T47D (cell line): Measurements from ENCODE around the gene ZNF532.

Source experiments
- DNase-seq, 2 experiments: peaks; one replicate each; pipeline versions ENCODE4 v3.0.0 to v3.0.0-alpha.2; 2011 to 2012; ENCODE audit warnings: low read depth in 1 of 2, low spot score in 1 of 2
- JUND ChIP-seq: IDR thresholded peaks from 2 replicates; pipeline ENCODE4 v1.6.1; 2012; ENCODE audit warnings: low read depth
- in situ Hi-C: cut with HindIII; loops from 2 replicates; pipeline ENCODE4 v1.10.0; 2016; ENCODE audit warnings: low sequenced_read_pairs, low pct_unique_long_range_greater_than_20kb

The ZNF532 gene

DNA sequence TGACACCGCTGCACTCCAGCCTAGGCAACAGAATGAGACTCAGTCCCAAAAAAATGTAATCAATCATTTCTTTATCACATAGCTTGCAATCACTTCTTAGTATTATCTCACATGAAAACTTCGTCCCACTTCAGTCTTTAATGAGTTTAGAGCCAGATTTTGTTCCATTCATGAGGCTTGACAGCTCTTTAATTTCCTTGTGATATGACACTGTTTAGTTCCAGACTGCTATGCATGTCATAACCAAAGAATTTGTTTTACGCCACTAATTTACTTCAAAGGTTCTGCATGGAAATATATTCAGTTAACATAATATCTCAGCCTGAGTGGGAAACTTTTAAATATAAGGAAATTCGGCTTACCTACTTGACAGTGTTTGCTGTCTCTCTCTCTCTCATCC, 113.1 kb downstream of the ZNF532 start:
- DNase-seq, result no peak
- TF ChIP-seq JUND, result no peak
- in situ Hi-C loops, result no loop called here

DNA sequence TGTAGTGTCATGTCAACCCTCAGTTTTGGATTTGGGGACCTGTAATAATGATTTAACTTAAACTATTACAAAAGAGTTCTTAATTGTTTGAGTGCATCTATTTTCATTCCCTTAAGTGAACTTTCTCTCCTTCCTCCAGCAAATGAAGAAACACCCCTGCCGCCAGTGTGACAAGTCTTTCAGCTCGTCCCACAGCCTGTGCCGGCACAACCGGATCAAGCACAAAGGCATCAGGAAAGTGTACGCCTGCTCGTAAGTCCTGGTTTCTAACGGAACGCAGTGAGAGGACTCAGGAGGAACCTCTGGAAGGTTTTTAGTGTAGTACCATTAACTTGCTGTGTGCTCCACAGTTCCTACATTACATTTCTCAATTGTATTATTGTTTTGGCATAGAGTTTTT, 114.2 kb downstream of the ZNF532 start:
- in situ Hi-C loops, result no loop called here
- TF ChIP-seq JUND, result no peak
- DNase-seq, result no peak

DNA sequence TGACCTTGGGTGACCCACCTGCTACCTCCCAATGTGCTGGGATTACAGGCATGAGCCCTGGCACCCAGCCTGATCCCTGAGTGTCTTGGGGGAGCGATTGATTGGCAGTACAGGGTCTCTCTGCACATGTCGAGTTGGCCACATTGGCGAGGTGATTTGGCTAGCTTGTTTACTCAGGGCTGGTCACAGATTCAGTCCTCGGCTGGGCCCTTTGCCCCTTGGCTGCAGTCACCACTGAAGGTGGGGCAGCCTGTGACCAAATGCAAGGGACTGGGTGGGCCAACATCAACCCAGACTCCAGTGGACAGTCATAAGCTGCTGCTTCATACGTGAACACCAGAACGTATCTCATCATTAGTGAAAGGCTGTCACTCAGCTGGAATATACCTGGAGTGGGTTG, 114.9 kb downstream of the ZNF532 start:
- in situ Hi-C loops, result no loop called here
- no peak for TF ChIP-seq JUND
- no peak for DNase-seq

DNA sequence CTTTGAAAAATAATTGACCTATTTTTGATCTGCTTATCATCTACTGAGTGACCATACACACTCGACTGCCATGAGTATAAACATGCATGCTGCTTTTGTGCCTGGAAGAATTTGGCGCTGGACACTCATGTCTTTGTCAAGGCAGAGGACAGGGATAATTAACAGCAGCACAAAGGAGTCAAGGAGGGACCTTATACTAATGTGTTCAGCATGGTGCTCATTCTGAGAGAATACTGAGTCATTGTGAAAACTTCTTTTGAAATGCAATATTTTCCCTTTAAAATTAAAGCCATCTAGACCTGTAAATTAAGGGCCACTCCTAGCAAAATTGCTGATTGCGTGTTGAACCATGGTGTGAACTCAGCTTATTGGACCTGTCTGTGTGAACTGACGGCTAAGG, 116.3 kb downstream of the ZNF532 start:
- TF ChIP-seq JUND, result no peak

DNA sequence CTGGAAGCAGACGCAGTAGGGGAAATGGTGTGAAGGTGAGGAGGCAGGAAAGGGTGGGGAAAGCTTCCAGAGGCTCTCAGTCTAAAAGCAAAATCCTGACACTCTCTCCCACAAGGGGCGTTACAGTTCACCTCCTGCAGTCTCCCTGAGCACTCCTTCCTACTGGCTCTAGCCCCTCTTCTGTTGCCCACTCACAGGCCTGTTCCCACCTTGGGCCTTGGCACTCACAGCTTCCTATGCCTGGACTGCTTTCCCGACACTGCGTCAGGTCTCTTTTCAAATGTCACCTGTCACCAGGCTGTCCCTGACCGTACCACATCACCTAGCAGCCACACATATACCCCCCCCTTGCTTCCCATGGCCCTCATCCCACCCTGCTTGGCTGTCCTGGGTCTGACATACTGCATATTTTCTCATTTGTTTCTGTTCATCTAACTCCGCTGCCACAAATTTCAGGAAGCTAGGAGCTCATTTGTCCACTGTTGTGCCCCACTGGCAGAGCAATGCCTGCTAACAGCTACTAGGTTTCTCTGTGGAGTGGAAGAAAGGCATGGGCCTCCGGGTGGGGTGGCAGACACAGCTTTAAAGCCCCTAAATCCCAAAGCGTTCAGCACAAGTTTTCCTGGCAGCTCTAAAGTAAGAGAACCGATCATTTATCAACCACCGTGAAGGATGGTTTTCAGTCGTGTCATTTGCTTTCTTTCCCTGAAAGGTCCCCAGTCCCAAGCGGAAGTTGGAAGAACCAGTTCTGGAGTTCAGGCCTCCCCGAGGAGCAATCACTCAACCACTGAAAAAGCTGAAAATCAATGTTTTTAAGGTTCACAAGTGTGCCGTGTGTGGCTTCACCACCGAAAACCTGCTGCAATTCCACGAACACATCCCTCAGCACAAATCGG, 118.8 kb downstream of the ZNF532 start:
- DNase-seq, result no peak
- in situ Hi-C loops, result no loop called here
- TF ChIP-seq JUND, result no peak

More for the DNA sequence above, 116.3 kb downstream of the ZNF532 start:
- no peak for DNase-seq
- in situ Hi-C loops, result no loop called here

DNA sequence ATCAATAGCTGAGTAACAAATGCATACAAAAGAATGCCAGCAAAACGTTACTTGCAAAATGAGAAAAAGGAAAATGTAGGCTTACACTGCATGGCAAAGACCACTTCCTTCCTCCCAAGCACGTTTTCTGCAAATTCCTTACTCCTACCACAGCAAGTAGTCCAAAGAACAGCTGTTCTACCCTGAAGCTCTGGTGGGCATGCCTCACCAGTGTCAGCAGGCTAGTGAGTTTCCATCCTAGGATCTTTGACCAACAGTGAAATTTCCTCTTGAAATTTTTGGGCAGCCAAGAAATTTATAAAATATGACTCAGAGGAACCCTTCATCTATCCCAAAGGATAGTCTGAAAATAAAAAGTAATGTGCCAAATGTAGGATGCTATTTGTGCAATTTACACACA, 123.9 kb downstream of the ZNF532 start:
- DNase-seq, result no peak
- no peak for TF ChIP-seq JUND
- in situ Hi-C loops, result no loop called here

DNA sequence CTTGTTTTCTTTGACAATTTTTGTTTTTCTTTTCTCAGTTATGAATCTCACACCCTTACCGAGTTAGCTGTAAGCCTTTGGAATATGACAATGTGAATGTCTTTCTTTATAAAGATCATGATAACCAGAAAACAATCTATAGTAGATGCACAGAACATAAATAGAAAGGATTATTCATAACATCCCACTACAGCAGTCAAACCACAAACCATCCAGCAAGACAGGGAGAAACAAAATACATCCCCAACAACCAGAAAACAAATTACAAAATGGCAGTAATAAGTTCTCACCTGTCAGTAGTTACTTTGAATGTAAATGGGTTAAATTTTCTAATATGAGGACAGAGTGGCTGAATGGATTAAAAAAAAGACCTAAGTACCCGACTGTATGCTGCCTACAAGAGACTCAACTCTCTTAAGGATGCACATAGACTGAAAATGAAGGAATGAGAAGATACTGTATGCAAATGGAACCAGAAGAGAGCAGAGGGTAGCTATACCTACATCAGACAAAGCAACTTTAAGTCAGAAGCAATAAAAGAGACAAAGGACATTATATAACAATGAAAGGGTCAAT, 124.6 kb downstream of the ZNF532 start:
- in situ Hi-C loops, result no loop called here
- DNase-seq, result no peak
- TF ChIP-seq JUND, result no peak

DNA sequence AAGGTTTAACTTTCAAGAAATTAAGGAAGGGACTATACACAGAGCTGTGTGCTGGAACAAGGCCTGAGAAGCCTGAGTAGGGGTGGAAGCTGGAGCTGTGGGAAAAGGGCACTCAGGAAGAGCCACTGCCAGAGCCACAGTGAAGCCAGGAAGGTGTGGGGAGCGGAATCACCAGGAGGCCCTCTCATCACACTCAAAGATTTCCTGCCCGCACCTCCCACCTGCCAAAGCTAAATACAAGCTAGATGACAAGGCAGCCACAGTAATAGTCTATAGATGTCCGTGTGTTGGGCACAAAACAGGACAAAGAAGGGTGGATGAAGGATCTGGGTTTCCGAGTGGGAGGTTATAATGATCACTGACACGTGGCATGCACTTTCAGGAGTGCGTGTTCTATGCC, 126.0 kb downstream of the ZNF532 start:
- TF ChIP-seq JUND, result no peak
- DNase-seq, result no peak
- in situ Hi-C loops, result no loop called here

DNA sequence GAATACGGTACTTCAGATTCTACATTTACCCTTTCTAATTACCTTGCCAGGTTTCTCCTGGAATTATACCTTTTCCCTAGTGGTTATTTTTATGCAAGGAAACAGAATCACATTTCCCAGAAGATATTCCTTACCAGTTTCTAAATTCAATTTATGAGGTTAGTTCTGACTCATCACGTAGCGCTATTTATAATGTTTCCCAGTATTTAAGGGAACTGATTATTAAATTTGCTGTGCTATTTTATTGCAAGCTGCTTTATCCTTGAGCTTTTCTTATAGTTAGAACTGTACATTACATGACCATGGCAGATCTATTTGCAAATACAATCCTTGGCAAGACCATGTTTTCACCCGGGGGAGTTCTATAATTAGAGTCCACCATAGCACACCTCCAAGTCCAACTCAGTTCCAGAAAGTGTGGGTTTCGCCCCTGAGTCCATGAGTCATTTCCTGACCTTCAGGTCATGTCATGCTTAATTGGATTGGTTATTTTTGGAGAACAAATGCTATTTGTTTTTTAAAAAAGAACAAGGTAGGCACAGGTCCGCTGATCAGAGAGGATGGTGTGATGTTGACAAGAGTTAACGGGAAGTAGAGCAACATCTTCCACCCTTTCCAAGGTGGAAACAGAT, 126.6 kb downstream of the ZNF532 start:
- no peak for TF ChIP-seq JUND
- DNase-seq, result no peak
- in situ Hi-C loops, result no loop called here

DNA sequence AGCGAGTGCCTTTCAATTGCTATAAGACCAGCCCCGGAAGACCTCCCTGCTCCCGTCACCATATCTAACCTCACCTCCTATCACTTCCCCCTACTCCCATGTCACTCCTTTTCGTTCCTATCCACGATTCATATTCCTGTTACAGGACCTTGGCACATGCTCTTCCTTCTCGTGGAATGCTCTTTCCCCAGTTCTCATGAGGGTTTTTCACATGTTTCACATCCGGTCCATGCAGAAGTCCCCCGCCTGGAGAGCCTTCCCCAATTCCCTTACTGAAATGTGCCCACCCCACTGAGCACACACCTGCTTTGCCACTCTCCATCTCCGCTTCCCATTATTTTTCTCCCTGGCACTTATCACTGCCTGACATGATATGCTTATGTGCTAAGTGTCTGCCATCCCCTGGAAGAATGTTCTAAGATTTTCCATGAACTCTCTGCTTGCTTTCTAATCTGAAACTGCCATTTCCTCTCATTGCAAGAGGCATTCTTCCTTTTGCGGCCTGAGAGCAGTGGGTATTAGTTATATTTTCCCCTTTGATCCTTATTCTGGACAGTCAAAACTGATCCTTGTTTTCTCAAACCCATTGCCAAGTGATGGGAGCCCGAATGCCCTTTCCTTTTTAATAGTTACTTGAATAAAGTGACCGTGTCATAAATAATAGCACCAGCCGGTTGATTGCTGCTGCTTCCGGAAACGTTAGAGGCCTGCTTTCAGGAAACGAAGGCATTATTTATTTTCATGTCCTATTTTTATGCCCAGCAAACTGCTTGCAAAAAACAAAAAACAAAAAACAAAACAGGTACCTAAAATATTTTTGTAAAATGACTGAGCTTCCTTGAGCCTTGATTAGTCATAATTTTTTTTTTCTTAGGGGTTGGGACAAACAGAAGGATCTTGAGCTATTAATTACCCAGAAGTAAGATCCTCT, 127.9 kb downstream of the ZNF532 start:
- no peak for DNase-seq
- no peak for TF ChIP-seq JUND
- in situ Hi-C loops, result no loop called here

DNA sequence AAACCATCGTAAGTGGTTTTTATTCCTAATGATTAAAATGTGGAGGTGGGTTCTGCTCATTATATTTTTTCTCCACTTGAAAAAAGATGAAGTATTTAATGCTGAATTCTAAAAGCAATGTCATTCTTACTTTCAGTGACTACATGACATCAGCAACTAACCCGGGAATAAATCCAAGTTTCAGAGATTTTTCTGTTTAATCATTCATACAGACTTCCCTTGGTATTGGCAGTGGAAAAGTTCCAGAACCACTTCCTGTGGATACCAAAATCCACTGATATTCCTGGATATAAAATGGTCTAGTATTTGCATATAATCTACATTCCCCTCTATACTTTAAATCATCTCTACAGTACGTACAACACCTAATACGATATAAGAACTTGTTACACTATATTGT, 128.6 kb downstream of the ZNF532 start:
- no peak for TF ChIP-seq JUND
- in situ Hi-C loops, result no loop called here
- no peak for DNase-seq

DNA sequence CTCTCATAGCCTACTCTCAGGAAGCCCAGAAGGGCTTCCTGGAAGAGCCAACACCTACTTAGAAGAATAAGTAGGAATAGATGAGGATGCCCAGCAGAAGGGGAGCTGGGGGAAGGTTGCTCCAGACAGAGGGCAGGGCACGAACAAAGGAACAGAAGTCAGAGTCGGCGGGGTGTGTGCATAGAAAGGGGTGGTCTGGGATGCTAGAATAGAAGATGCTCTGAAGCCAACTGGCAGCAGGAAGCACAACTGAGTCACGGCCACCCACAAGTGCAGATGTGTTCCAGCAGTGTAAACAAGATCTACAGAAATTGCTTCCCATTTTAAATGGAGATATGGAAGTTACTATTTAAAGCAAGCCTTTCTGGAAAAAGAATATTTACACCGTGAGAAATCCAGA, 131.0 kb downstream of the ZNF532 start:
- no peak for DNase-seq
- in situ Hi-C loops, result no loop called here
- no peak for TF ChIP-seq JUND

DNA sequence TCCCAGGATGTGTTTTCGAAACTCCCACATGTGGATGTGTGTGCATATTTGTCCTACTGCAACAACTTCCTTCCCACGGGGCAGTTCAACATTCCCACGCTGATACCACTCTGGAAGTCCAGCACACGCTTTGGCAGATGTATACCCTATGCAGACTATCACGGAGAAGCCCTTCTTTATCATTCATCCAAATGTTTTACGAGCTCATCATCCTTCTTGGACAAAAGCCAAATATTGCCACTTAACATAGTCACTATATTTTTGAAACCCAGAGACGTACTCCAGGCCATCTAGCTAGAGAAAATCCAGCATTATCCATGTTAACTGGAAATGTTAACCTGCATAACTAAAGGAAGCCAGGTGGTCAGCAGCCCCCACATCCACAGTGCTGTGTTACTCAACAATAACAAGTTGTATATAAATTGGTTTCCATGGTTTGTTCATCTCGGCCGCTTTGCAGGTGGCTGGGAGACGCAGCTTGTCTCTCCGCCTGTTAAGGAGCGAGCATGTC, 131.5 kb downstream of the ZNF532 start:
- TF ChIP-seq JUND, result no peak
- in situ Hi-C loops, result no loop called here
- no peak for DNase-seq
